CD14-positive monocyte (primary cell): ENCODE results near the gene GAS7. TPM values are rescaled to one million over a fixed set of nuclear protein-coding genes. Genes with fewer than 3 reads are reported as not detected.

Experiments used
- DNase-seq, 3 donors: peaks; one replicate each; pipeline ENCODE4 v3.0.0-alpha.2; 2011 to 2022
- H2AFZ ChIP-seq: 2 replicates; pipeline ENCODE4 v1.6.0; 2012; ENCODE audit warnings: mild to moderate bottlenecking, low read depth, low read length, inconsistent platforms; ENCODE audit not compliant: insufficient read depth, poor library complexity, severe bottlenecking
- H3K27ac ChIP-seq, 2 donors: 1 replicate in 1 of 2; 2 replicates in 1 of 2; pipeline ENCODE4 v1.5.1; 2012 to 2013; ENCODE audit warnings: low read length in 2 of 2, control low read depth in 1 of 2, inconsistent platforms in 1 of 2, low read depth in 1 of 2, mild to moderate bottlenecking in 1 of 2
- H3K27me3 ChIP-seq, 2 donors: one replicate each; pipeline versions ENCODE4 v1.6.0 to v1.6.1; 2011 to 2013; ENCODE audit warnings: low read length in 2 of 2; ENCODE audit not compliant: control insufficient read depth in 2 of 2, insufficient read depth in 2 of 2
- H3K36me3 ChIP-seq, 2 donors: replicated peaks in 1 of 2; 1 replicate in 1 of 2; 2 replicates in 1 of 2; pipeline versions ENCODE4 v1.5.1 to v1.6.1; 2012 to 2013; ENCODE audit warnings: low read length in 2 of 2, control low read depth in 1 of 2, inconsistent platforms in 1 of 2, mild to moderate bottlenecking in 1 of 2; ENCODE audit not compliant: insufficient read depth in 2 of 2, control insufficient read depth in 1 of 2
- H3K4me1 ChIP-seq, 2 donors: 1 replicate in 1 of 2; 2 replicates in 1 of 2; pipeline versions ENCODE4 v1.5.1 to v1.6.1; 2012 to 2013; ENCODE audit warnings: low read length in 2 of 2, control low read depth in 1 of 2, inconsistent platforms in 1 of 2, mild to moderate bottlenecking in 1 of 2, moderate library complexity in 1 of 2; ENCODE audit not compliant: insufficient read depth in 2 of 2, control insufficient read depth in 1 of 2
- H3K4me2 ChIP-seq: replicated peaks from 2 replicates; pipeline ENCODE3; 2012; ENCODE audit warnings: low read length, moderate library complexity, mild to moderate bottlenecking; ENCODE audit not compliant: poor library complexity, severe bottlenecking; ENCODE audit errors: extremely low read depth
- H3K4me3 ChIP-seq, 3 experiments: fragments of 200-600 bp in 1 of 3; sonication (generic) in 1 of 3; replicated peaks in 1 of 3; 1 replicate in 2 of 3; 2 replicates in 1 of 3; pipeline ENCODE4 v1.5.1; 2011 to 2013; ENCODE audit warnings: low read length in 3 of 3, mild to moderate bottlenecking in 3 of 3, control low read depth in 2 of 3, low read depth in 2 of 3, inconsistent platforms in 1 of 3, moderate library complexity in 1 of 3
- H3K79me2 ChIP-seq: 2 replicates; pipeline ENCODE4 v1.6.0; 2012; ENCODE audit warnings: mild to moderate bottlenecking, control low read depth, inconsistent platforms, low read length, moderate library complexity; ENCODE audit not compliant: insufficient read depth
- H3K9ac ChIP-seq: 2 replicates; pipeline ENCODE4 v1.6.0; 2017; ENCODE audit warnings: low read length, mild to moderate bottlenecking; ENCODE audit not compliant: insufficient read depth, poor library complexity, severe bottlenecking
- H3K9me3 ChIP-seq, 2 donors: replicated peaks in 1 of 2; 1 replicate in 1 of 2; 2 replicates in 1 of 2; pipeline versions ENCODE4 v1.5.1 to v1.6.1; 2012 to 2013; ENCODE audit warnings: low read length in 2 of 2, control low read depth in 1 of 2; ENCODE audit not compliant: control insufficient read depth in 1 of 2, insufficient read depth in 1 of 2
- H4K20me1 ChIP-seq: 2 replicates; pipeline ENCODE4 v1.6.0; 2012; ENCODE audit warnings: mild to moderate bottlenecking, low read length, control low read depth, moderate library complexity; ENCODE audit not compliant: insufficient read depth
- H3K27ac Mint-ChIP-seq, 7 donors: one replicate each; pipeline ENCODE4 v1.8.0; 2020; ENCODE audit warnings: mild to moderate bottlenecking in 7 of 7, mixed read lengths in 7 of 7, moderate library complexity in 6 of 7, inconsistent platforms in 2 of 7
- H3K27me3 Mint-ChIP-seq, 3 donors: one replicate each; pipeline ENCODE4 v1.8.0; 2021 to 2022; ENCODE audit warnings: low read depth in 3 of 3, mild to moderate bottlenecking in 3 of 3, mixed read lengths in 3 of 3, moderate library complexity in 3 of 3, inconsistent platforms in 1 of 3
- H3K36me3 Mint-ChIP-seq, 2 donors: one replicate each; pipeline ENCODE4 v1.8.0; 2020; ENCODE audit warnings: mixed read lengths in 2 of 2, inconsistent platforms in 1 of 2, mild to moderate bottlenecking in 1 of 2
- H3K4me1 Mint-ChIP-seq: one replicate; pipeline ENCODE4 v1.8.0; 2020; ENCODE audit warnings: mild to moderate bottlenecking, mixed read lengths
- H3K4me3 Mint-ChIP-seq, 2 donors: one replicate each; pipeline ENCODE4 v1.8.0; 2020; ENCODE audit warnings: mild to moderate bottlenecking in 2 of 2, mixed read lengths in 2 of 2, moderate library complexity in 1 of 2
- H3K9me3 Mint-ChIP-seq, 7 donors: one replicate each; pipeline ENCODE4 v1.8.0; 2020 to 2022; ENCODE audit warnings: mixed read lengths in 7 of 7, mild to moderate bottlenecking in 6 of 7, moderate library complexity in 6 of 7, inconsistent platforms in 2 of 7
- WGBS: methylation state at CpG from one replicate; pipeline ENCODE4 v1.1.5; 2013; ENCODE audit warnings: missing lambda C conversion rate; ENCODE audit not compliant: insufficient coverage; 5-methylcytosine and 5-hydroxymethylcytosine counted together
- intact Hi-C, 2 donors: fragments of 100-400 bp; cut with micrococcal nuclease; formaldehyde crosslinking; loops; one replicate each; pipeline versions ENCODE4 v1.15.0 to v1.15.1; 2023
- polyA plus RNA-seq, 3 donors: library from polyadenylated mRNA; depleted of rRNA in 1 of 3; unstranded in 2 of 3; stranded (reverse) in 1 of 3; fragments of 300-500 nt in 2 of 3; fragments of >200 nt in 1 of 3; fragmentation: Illumina TruSeq in 2 of 3; gene quantifications; 1 replicate in 2 of 3; 2 replicates in 1 of 3; pipeline ENCODE4 v1.2.3, GENCODE V29; 2012 to 2021
- TF ChIP-seq, protein P1 (sequence below): fragments of 200-600 bp; IDR thresholded peaks from one replicate; pipeline ENCODE4 v1.8.0; 2022; ENCODE audit warnings: antibody characterized with exemption, mild to moderate bottlenecking

The GAS7 gene
- polyA plus RNA-seq, 3 donors, result 53.1 to 91.9 (median 66.6) TPM

DNA sequence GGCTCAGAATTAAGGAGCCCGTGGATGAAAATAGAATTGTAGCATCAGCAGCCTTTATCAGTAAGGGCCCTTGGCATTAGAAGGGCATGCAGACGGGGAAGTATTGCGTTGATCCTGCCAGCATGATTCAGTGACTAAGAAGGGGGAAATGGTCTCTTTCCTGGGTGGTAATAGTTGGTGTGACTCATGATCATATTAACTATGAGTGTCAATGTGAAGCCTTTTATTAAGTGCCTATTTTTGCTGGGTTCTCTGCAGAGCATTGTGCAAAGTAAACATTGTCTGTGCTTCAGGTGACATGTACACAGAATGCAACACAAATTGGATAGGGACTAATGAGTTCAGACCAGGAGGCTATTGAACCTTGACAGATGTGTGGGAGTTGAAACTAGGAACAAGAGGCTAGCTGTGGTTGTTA is 317.8 kb downstream of the GAS7 start:
- Histone ChIP-seq H3K4me2 (no peak overlapping the region), H3K27ac (no peak overlapping the region), H3K79me2 (no peaks in the 10 kb centered on the region), H4K20me1 (no peaks in the 10 kb centered on the region), H3K27me3 (peaks cover 0 to 3% of the 10 kb centered on the region in 2 donors), H3K9me3 (peaks cover 20 to 30% of the 10 kb centered on the region in 2 donors), H3K4me3 (no peak overlapping the region), H3K36me3 (no peaks in the 10 kb centered on the region), H3K4me1 (peaks cover 15 to 20% of the 10 kb centered on the region in 2 donors), H3K9ac (no peak overlapping the region), H2AFZ (no peak overlapping the region)
- Mint-ChIP-seq H3K9me3 (peaks cover 15 to 36% (median 30%) of the 10 kb centered on the region in 7 donors), H3K36me3 (no peaks in the 10 kb centered on the region), H3K27me3 (peaks cover 5 to 9% (median 9%) of the 10 kb centered on the region in 3 donors), H3K4me1 (peaks cover 15% of the 10 kb centered on the region), H3K27ac (peak overlapping the region in 4 of 7 donors; percentile 41 to 80 (median 72)), H3K4me3 (peak overlapping the region in 1 of 2 donors; percentile 44)
- WGBS, result 22% methylated on average over 3 of the region's 3 CpGs
- peak; percentile 47 to 89 (median 65) for DNase-seq
- intact Hi-C loops, result no loop called here
- TF ChIP-seq, protein P1, sequence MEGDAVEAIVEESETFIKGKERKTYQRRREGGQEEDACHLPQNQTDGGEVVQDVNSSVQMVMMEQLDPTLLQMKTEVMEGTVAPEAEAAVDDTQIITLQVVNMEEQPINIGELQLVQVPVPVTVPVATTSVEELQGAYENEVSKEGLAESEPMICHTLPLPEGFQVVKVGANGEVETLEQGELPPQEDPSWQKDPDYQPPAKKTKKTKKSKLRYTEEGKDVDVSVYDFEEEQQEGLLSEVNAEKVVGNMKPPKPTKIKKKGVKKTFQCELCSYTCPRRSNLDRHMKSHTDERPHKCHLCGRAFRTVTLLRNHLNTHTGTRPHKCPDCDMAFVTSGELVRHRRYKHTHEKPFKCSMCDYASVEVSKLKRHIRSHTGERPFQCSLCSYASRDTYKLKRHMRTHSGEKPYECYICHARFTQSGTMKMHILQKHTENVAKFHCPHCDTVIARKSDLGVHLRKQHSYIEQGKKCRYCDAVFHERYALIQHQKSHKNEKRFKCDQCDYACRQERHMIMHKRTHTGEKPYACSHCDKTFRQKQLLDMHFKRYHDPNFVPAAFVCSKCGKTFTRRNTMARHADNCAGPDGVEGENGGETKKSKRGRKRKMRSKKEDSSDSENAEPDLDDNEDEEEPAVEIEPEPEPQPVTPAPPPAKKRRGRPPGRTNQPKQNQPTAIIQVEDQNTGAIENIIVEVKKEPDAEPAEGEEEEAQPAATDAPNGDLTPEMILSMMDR, result no peak

DNA sequence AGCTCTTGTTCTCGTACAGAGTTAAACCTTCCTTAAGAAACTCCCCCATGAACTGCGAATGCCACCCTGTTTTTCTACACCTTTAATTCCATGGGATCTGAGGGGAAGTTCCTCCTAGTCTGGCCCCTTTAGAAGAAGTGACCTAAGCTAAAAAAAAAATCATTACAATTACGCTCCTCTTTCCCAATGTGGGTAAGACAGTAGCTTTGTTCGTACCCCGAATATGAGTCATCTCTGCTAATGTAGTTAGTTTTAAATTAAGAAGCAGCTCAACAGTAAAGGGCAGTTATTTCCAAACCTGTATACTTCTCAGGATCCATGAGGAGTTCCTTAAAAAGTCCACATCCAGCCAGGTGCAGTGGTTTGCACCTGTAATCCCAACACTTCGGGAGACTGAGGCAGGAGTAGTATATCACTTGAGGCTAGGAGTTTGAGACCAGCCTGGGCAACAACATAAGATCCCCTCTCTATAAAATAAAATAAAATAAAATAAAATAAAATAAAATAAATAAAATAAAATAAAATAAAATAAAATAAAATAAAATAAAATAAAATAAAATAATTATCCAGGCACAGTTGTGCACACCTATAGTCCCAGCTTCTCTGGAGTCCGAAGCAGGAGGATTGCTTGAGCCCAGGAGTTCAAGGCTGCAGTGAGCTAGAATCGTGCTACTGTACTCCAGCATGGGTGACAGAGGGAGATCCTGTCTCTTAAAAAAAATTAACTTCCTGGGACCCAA is 319.4 kb downstream of the GAS7 start:
- Mint-ChIP-seq H3K4me3 (no peak overlapping the region), H3K27me3 (peaks cover 8 to 14% (median 9%) of the 10 kb centered on the region in 3 donors), H3K9me3 (peaks cover 13 to 30% (median 18%) of the 10 kb centered on the region in 7 donors), H3K4me1 (peaks cover 15% of the 10 kb centered on the region), H3K36me3 (no peaks in the 10 kb centered on the region), H3K27ac (peak overlapping the region in 2 of 7 donors; percentile 30 to 40)
- Histone ChIP-seq H3K27me3 (peaks cover 0 to 3% of the 10 kb centered on the region in 2 donors), H3K27ac (no peak overlapping the region), H3K4me1 (peaks cover 15 to 20% of the 10 kb centered on the region in 2 donors), H3K9me3 (peaks cover 9 to 23% of the 10 kb centered on the region in 2 donors), H3K79me2 (no peaks in the 10 kb centered on the region), H4K20me1 (no peaks in the 10 kb centered on the region), H3K9ac (no peak overlapping the region), H2AFZ (no peak overlapping the region), H3K36me3 (no peaks in the 10 kb centered on the region), H3K4me3 (no peak overlapping the region), H3K4me2 (no peak overlapping the region)
- 100% methylated on average over 1 of the region's 8 CpGs for WGBS
- DNase-seq, result peak in 2 of 3 donors; percentile 3 to 70
- TF ChIP-seq, protein P1, result no peak
- intact Hi-C loops, result no loop called here
